ENCODE data around the gene TIPARP.
"Not testable (repeated sequence)": the region's sequence is repeated elsewhere in the genome, so short reads cannot be mapped to it uniquely, and the experiment has no call there.

TIPARP gene

DNA sequence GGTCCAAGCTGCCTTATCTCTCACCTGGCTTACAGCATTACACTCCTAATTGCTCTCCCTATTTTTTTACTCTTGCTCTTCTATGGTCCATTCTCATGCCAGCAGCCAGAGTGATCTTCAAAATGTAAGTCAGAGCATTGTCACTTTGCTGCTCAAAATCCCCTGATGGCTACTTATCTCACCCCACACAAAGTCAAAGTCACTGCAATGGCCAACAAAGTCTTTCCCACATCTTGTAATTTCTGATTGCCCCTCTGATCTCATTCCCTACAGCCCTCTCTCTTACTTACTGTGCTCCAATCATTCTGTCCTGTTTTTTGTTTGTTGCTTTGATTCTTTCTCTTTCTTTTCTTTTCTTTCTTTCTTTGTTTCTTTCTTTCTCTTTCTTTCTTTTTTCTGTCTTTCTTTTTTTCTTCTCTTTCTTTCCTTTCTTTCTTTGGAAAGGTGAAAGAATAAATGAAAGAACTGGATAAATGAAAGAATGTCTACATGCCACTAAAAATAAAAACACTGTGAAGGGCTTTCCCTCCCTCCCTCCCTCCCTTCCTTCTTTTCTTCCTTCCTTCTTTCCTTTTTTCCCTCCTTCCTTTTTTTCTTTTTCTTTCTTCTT, 34.9 kb upstream of the TIPARP start:
- Mint-ChIP-seq H3K9me3 (no peaks in the 10 kb centered on the region), H3K4me1 (ENCODE audit: low read depth) (peaks cover 16% of the 10 kb centered on the region), H3K27ac (no peak overlapping the region), H3K27me3 (no peaks in the 10 kb centered on the region), H3K4me3 (no peak overlapping the region), H3K36me3 (ENCODE audit: low read depth) (no peaks in the 10 kb centered on the region)
- intact Hi-C loops (cut with micrococcal nuclease) = no loop called here

- intact Hi-C loops (cut with micrococcal nuclease) = no loop called here
- Mint-ChIP-seq H3K4me3 (no peak overlapping the region), H3K27me3 (no peaks in the 10 kb centered on the region), H3K36me3 (ENCODE audit: low read depth) (no peaks in the 10 kb centered on the region), H3K4me1 (ENCODE audit: low read depth) (peaks cover 16% of the 10 kb centered on the region), H3K9me3 (no peaks in the 10 kb centered on the region), H3K27ac (no peak overlapping the region)
Measured at GRCh38 chr3:156641618-156641975, 32.8 kb upstream of the TIPARP start.

DNA sequence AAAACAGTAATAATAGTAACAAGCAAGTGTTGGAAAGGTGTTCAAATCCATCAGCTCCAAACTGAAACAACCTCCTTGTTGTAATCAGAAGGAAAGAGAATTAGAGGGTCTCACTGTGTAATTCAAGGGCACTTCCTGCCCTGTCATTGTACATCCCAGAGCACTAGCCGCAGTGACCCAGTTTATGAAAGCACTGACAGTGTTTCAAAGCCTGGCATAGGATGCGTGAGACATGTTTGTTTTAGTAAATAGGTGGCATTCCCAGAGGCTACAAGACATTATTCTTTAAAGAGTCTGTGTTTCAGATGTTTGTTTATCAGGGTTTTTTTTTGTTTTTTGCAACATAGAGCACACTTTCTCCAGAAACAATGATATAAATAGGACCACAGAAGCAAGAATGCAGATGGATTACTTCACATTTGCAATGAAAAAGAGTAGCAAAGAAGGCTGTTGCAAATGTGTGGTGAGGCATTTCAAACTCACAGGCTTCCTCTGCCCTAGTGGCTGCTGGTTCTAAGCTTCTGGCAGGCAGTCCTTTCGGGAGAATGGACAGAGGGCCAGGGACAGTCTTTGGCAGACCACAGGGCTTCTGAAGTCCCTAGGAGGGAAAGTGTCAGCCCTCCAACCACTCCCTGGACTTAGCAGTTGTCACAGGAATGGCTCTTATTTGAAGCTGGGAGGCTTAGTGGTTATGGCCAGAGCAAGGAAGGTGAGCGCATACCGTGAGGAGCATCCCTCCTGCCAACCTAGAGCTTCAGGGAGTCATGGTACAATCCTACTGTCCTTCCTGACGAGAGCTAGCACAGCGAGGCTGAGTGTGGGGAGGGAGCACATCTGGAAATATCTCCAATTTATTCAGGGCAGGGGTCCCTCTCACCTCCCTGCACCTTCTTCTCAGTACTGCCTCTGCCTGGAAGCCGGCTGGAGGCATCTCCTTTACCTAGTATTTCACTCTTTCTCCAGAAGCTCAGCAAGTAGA, 31.4 kb upstream of the TIPARP start:
- no peaks in the 10 kb centered on the region for H3K9me3 Mint-ChIP-seq
- no peaks in the 10 kb centered on the region for H3K36me3 Mint-ChIP-seq (ENCODE audit: low read depth)

GRCh38 chr3:156643729-156644389, 30.5 kb upstream of the TIPARP start:
- Mint-ChIP-seq H3K27me3 (no peaks in the 10 kb centered on the region), H3K9me3 (no peaks in the 10 kb centered on the region), H3K27ac (peak overlapping the region; percentile 65), H3K4me3 (peak overlapping the region; percentile 60), H3K4me1 (ENCODE audit: low read depth) (peaks cover 21% of the 10 kb centered on the region), H3K36me3 (ENCODE audit: low read depth) (no peaks in the 10 kb centered on the region)
- intact Hi-C loops (cut with micrococcal nuclease) = no loop called here

More for the DNA sequence above, 31.4 kb upstream of the TIPARP start:
- no peaks in the 10 kb centered on the region for H3K27me3 Mint-ChIP-seq
- peak overlapping the region; percentile 65 for H3K27ac Mint-ChIP-seq
- peak overlapping the region; percentile 60 for H3K4me3 Mint-ChIP-seq
- H3K4me1 Mint-ChIP-seq (ENCODE audit: low read depth) = peaks cover 20% of the 10 kb centered on the region
- intact Hi-C loops (cut with micrococcal nuclease) = no loop called here

DNA sequence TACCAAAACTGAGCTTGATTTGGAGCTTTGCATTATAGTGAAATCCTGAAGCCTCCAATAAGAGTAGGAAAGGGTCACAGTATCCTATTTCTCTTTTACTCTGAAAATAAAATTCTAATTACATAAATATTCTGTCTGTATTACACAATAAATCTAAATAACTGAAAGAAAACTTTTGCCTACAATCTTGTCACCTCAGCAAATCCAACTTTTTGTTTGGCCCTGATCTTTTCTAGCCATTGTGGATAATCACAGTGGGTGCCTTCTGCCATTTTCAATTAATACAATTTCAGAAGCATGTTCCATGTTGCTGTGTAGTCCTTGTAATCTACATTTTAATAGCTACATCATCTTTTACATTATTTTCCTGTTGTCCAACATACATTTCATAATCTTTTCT, 29.4 kb upstream of the TIPARP start:
- Mint-ChIP-seq H3K4me1 (ENCODE audit: low read depth) (peaks cover 27% of the 10 kb centered on the region), H3K27me3 (no peaks in the 10 kb centered on the region), H3K27ac (no peak overlapping the region), H3K36me3 (ENCODE audit: low read depth) (no peaks in the 10 kb centered on the region), H3K9me3 (no peaks in the 10 kb centered on the region), H3K4me3 (no peak overlapping the region)
- intact Hi-C loops (cut with micrococcal nuclease) = no loop called here

GRCh38 chr3:156646958-156647357, 27.4 kb upstream of the TIPARP start:
- no peaks in the 10 kb centered on the region for H3K27me3 Mint-ChIP-seq
- no peak overlapping the region for H3K27ac Mint-ChIP-seq
- no peaks in the 10 kb centered on the region for H3K9me3 Mint-ChIP-seq
- no peak overlapping the region for H3K4me3 Mint-ChIP-seq
- H3K36me3 Mint-ChIP-seq (ENCODE audit: low read depth) = no peaks in the 10 kb centered on the region
- peaks cover 27% of the 10 kb centered on the region for H3K4me1 Mint-ChIP-seq (ENCODE audit: low read depth)
- intact Hi-C loops (cut with micrococcal nuclease) = no loop called here

DNA sequence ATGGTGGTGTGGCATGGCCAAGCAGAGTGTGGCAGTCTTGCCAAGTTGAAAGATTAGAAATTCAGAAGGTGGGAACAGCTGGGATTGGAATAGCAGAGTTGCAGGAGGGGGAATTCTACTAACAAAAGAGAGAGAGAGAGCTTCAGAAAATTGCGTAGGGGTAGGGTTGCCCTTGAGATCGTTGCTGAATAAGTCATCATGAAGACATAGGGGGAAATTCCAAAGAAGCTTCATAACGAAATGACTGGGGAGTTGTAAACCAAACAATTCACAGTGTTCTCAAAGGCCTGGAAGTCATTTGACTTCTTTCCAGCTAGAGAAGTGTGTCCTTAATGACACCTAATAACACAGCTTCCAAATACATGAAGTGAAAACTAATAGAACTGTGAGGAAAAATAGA, 26.3 kb upstream of the TIPARP start:
- Mint-ChIP-seq H3K4me3 (no peak overlapping the region), H3K9me3 (no peaks in the 10 kb centered on the region), H3K27me3 (no peaks in the 10 kb centered on the region), H3K4me1 (ENCODE audit: low read depth) (peaks cover 23% of the 10 kb centered on the region), H3K36me3 (ENCODE audit: low read depth) (no peaks in the 10 kb centered on the region), H3K27ac (no peak overlapping the region)
- intact Hi-C loops (cut with micrococcal nuclease) = no loop called here

GRCh38 chr3:156649681-156650080, 24.7 kb upstream of the TIPARP start:
- Mint-ChIP-seq H3K4me3 (peak overlapping the region; percentile 28), H3K9me3 (no peaks in the 10 kb centered on the region), H3K4me1 (ENCODE audit: low read depth) (peaks cover 17% of the 10 kb centered on the region), H3K27me3 (no peaks in the 10 kb centered on the region), H3K27ac (peak overlapping the region; percentile 68), H3K36me3 (ENCODE audit: low read depth) (no peaks in the 10 kb centered on the region)
- intact Hi-C loops (cut with micrococcal nuclease) = loop anchor here (5.0 kb wide), 1 partner anchor 42 kb away; no protein-coding TSS in a partner anchor

DNA sequence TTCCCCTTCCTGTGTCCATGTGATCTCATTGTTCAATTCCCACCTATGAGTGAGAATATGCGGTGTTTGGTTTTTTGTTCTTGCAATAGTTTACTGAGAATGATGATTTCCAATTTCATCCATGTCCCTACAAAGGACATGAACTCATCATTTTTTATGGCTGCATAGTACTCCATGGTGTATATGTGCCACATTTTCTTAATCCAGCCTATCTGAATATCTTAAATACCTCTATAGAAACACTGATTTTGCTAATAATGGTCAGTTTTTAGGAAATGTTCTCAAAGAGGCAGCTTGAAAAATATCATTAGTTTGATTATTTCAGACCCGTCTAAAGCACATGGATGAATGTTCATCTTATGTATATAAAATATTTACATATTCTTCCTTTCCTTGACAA, 21.7 kb upstream of the TIPARP start:
- H3K4me3 Mint-ChIP-seq; H3K27me3 Mint-ChIP-seq; H3K27ac Mint-ChIP-seq; H3K9me3 Mint-ChIP-seq; H3K36me3 Mint-ChIP-seq (ENCODE audit: low read depth): not testable (repeated sequence)
- peaks cover 31% of the 10 kb centered on the region for H3K4me1 Mint-ChIP-seq (ENCODE audit: low read depth)
- intact Hi-C loops (cut with micrococcal nuclease) = loop anchor here (5.0 kb wide), 1 partner anchor 45 kb away; no protein-coding TSS in a partner anchor

GRCh38 chr3:156654834-156655233, 19.6 kb upstream of the TIPARP start:
- Mint-ChIP-seq H3K36me3 (ENCODE audit: low read depth) (no peaks in the 10 kb centered on the region), H3K27ac (peak overlapping the region; percentile 11), H3K27me3 (peaks cover 1% of the 10 kb centered on the region), H3K4me3 (no peak overlapping the region), H3K4me1 (ENCODE audit: low read depth) (peaks cover 22% of the 10 kb centered on the region), H3K9me3 (no peaks in the 10 kb centered on the region)
- intact Hi-C loops (cut with micrococcal nuclease) = loop anchor here (5.0 kb wide), 1 partner anchor 48 kb away; no protein-coding TSS in a partner anchor

DNA sequence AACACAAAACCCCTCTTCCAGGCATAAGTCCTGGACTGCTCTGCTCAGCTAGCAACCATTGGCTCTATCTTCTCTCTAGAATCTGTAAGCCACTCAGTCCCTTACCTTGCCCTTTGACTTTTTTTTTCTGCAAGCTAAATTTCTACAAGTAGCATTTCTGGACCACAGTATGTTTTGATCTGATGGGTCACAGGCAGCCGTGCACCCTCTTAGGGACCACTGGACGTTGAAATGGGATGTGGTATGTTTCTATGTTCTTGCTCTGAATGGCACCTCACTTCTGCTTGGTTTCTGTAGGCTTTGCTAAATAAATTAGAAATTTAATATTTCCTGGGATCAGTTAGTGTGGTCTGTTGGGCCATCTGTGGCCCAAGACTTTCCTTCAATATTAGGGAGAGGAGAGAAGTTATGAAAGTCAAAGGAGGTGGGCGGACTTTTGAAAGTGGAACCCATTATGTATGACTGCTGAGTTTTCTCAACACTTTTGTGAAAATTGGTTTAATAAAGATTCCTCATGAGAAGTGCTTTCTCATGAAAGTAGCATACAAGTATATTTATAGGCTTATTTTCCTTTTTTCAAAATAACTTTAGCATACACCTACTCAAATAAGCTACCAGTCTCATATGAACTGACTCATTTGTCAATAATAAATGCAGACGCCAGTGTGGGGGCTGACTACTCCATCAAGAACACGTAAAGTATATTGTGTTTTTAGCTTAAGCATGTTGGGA, 18.4 kb upstream of the TIPARP start:
- no peaks in the 10 kb centered on the region for H3K9me3 Mint-ChIP-seq
- no peaks in the 10 kb centered on the region for H3K36me3 Mint-ChIP-seq (ENCODE audit: low read depth)
- intact Hi-C loops (cut with micrococcal nuclease) = no loop called here
- no peak overlapping the region for H3K4me3 Mint-ChIP-seq
- H3K27ac Mint-ChIP-seq = no peak overlapping the region
- H3K27me3 Mint-ChIP-seq = peaks cover 1% of the 10 kb centered on the region
- peaks cover 21% of the 10 kb centered on the region for H3K4me1 Mint-ChIP-seq (ENCODE audit: low read depth)

GRCh38 chr3:156657440-156657839, 16.9 kb upstream of the TIPARP start:
- Mint-ChIP-seq H3K9me3 (no peaks in the 10 kb centered on the region), H3K27me3 (peaks cover 1% of the 10 kb centered on the region), H3K4me3 (no peak overlapping the region), H3K4me1 (ENCODE audit: low read depth) (peaks cover 34% of the 10 kb centered on the region), H3K36me3 (ENCODE audit: low read depth) (no peaks in the 10 kb centered on the region), H3K27ac (no peak overlapping the region)
- intact Hi-C loops (cut with micrococcal nuclease) = no loop called here

- H3K27ac Mint-ChIP-seq = peak overlapping the region; percentile 9
- H3K4me1 Mint-ChIP-seq (ENCODE audit: low read depth) = peaks cover 40% of the 10 kb centered on the region
- H3K9me3 Mint-ChIP-seq = no peaks in the 10 kb centered on the region
- H3K4me3 Mint-ChIP-seq = no peak overlapping the region
- no peaks in the 10 kb centered on the region for H3K36me3 Mint-ChIP-seq (ENCODE audit: low read depth)
- H3K27me3 Mint-ChIP-seq = peaks cover 1% of the 10 kb centered on the region
- intact Hi-C loops (cut with micrococcal nuclease) = no loop called here
Measured at GRCh38 chr3:156657862-156658731, 16.3 kb upstream of the TIPARP start.
